Fibroblast of villous mesenchyme (primary cell): Measurements from ENCODE around the gene STRN3. TPM values are rescaled to one million over a fixed set of nuclear protein-coding genes. Genes with fewer than 3 reads are reported as not detected.
A peak's percentile ranks its signal among the peaks of the same experiment; 100 is the strongest.
"Not testable (repeated sequence)": the region's sequence is repeated elsewhere in the genome, so short reads cannot be mapped to it uniquely, and the experiment has no call there.

Experiments
- DNase-seq: peaks from one replicate; pipeline ENCODE4 v3.0.0-alpha.2; 2010; ENCODE audit warnings: low read depth
- H3K4me3 ChIP-seq: 2 replicates; pipeline ENCODE4 v1.5.1; 2011; ENCODE audit warnings: low read depth, mild to moderate bottlenecking, low read length
- CTCF ChIP-seq: IDR thresholded peaks from 2 replicates; pipeline ENCODE4 v1.5.1; 2012; ENCODE audit warnings: low read depth, mild to moderate bottlenecking, low read length; ENCODE audit not compliant: insufficient read depth
- total RNA-seq: library from RNA; depleted of rRNA; stranded (reverse); fragments of >200 nt; gene quantifications from 2 replicates; pipeline ENCODE4 v1.2.3, GENCODE V29; 2012

STRN3 gene
- total RNA-seq, 1 donor, result 83.3 TPM

DNA sequence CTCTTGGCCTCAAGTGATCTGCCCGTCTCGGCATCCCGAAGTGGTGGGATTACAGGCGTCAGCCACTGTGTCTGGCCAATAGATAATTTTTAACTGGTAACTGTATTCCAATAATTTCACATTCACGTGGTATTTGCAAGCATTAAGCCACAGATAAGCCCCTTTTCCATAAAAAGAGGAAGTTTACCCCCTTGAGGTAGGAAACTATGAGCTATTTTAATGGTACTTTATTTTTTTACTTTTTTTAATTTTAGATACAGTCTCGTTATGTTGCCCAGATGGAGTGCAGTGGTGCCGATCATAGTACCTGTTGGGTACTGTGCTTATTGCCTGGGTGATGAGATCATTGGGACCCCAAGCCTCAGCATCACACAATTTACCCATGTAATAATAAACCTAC, 43.6 kb downstream of the STRN3 start:
- no peak for TF ChIP-seq CTCF
- no peak overlapping the region for H3K4me3 ChIP-seq
- no peak for DNase-seq

GRCh38 chr14:30980980-30981379, 45.2 kb downstream of the STRN3 start:
- H3K4me3 ChIP-seq, result no peak overlapping the region
- DNase-seq, result no peak
- TF ChIP-seq CTCF, result no peak

DNA sequence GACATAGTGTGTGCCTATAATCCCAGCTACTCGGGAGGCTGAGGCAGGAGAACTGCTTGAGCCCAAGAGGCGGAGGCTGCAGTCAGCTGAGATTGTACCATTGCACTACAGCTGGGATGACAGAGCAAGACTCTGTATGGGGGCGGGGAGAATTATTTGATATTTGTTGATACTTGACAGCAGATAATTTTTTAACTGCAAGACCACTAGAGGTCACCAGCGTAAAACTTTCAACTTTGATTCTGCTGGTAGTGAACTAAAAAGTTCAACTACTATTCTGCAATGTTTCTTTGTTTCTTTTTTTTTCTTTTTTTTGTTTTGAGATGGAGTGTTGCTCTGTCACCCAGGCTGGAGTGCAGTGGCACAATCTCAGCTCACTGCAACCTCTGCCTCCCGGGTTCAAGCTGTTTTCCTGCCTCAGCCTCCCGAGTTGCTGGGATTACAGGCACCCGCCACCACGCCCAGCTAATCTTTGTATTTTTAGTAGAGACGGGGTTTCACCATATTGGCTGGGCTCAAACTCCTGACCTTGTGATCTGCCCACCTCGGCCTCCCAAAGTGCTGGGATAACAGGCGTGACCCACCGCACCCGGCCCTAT, 46.0 kb downstream of the STRN3 start:
- peak; percentile 80 for DNase-seq
- not testable (repeated sequence) for H3K4me3 ChIP-seq
- TF ChIP-seq CTCF, result peak; percentile 55

- no peak for DNase-seq
- TF ChIP-seq CTCF, result no peak
- H3K4me3 ChIP-seq, result no peak overlapping the region
These were observed 48.4 kb downstream of the STRN3 start for GRCh38 chr14:30977752-30978151.

GRCh38 chr14:30974628-30975027, 51.6 kb downstream of the STRN3 start:
- no peak for TF ChIP-seq CTCF
- DNase-seq, result peak; percentile 76
- no peak overlapping the region for H3K4me3 ChIP-seq

- no peak overlapping the region for H3K4me3 ChIP-seq
- DNase-seq, result no peak
- TF ChIP-seq CTCF, result no peak
These were observed 53.1 kb downstream of the STRN3 start for GRCh38 chr14:30972882-30973582.

DNA sequence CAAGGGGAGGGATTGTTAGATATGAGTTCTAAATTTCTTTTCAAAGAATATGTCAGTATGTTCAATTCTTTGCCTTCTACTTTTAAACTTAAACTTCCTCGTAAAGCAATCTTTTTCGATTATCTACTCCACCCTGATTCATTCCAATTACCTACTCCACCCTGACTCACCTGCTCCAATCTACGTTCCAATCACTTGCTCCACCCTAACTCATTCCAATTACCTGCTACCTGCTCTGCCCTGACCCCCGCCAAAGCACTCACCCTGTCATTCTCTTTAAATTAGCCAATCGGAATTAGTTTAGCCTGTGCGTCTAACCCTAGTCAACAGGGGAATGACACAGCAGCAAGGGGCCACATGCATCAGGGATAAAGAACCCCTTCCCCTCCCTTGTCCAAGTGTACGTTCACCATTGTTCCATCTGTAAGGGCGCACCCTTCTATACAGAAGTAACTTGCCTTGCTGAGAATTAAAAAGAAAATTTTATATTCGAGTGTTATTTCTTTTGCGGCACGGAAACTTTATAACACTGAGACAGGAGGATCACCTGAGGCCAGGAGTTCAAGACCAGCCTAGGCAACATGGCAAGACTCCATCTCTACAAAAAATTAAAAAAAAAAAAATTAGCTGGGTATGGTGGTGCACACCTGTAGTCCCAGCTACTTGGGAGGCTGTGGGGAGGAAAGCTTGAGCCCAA, 54.0 kb downstream of the STRN3 start:
- not testable (repeated sequence) for H3K4me3 ChIP-seq, DNase-seq
